Lung (tissue), 12 donors: ENCODE measurements around the gene GLIS1. TPM values are rescaled to one million over a fixed set of nuclear protein-coding genes. Genes with fewer than 3 reads are reported as not detected.

Experiments used
- ATAC-seq: fragments of 200-7000 bp; cut with Tn5 transposase; one replicate; pipeline ENCODE4 v1.9.1; 2020; ENCODE audit warnings: moderate number of reproducible peaks; ENCODE audit not compliant: insufficient read depth, low FRiP score
- DNase-seq, 3 donors: peaks; one replicate each; pipeline ENCODE4 v3.0.0-alpha.2; 2013 to 2017
- H3K27ac ChIP-seq, 2 donors: one replicate each; pipeline ENCODE4 v1.5.1; 2013; ENCODE audit warnings: mild to moderate bottlenecking in 2 of 2, moderate library complexity in 2 of 2, control low read depth in 1 of 2, inconsistent platforms in 1 of 2, low read depth in 1 of 2, low read length in 1 of 2
- H3K27me3 ChIP-seq, 3 donors: one replicate each; pipeline ENCODE4 v1.5.1; 2013; ENCODE audit warnings: low read length in 2 of 3; ENCODE audit not compliant: control insufficient read depth in 3 of 3, insufficient read depth in 3 of 3
- H3K36me3 ChIP-seq, 4 donors: one replicate each; pipeline ENCODE4 v1.5.1; 2013; ENCODE audit warnings: low read length in 4 of 4, mild to moderate bottlenecking in 1 of 4, moderate library complexity in 1 of 4; ENCODE audit not compliant: control insufficient read depth in 4 of 4, insufficient read depth in 4 of 4
- H3K4me1 ChIP-seq, 5 donors: one replicate each; pipeline ENCODE4 v1.5.1; 2013; ENCODE audit warnings: low read length in 5 of 5, mild to moderate bottlenecking in 2 of 5, moderate library complexity in 1 of 5; ENCODE audit not compliant: control insufficient read depth in 5 of 5, insufficient read depth in 5 of 5
- H3K4me3 ChIP-seq: one replicate; pipeline ENCODE4 v1.5.1; 2013; ENCODE audit warnings: mild to moderate bottlenecking, control low read depth, moderate library complexity
- H3K9ac ChIP-seq, 2 donors: one replicate each; pipeline ENCODE4 v1.5.1; 2013; ENCODE audit warnings: low read length in 2 of 2, control low read depth in 1 of 2; ENCODE audit not compliant: insufficient read depth in 1 of 2
- H3K9me3 ChIP-seq, 4 donors: one replicate each; pipeline ENCODE4 v1.5.1; 2013; ENCODE audit warnings: low read length in 3 of 4, mild to moderate bottlenecking in 1 of 4, moderate library complexity in 1 of 4; ENCODE audit not compliant: control insufficient read depth in 4 of 4, insufficient read depth in 3 of 4
- CTCF ChIP-seq: IDR thresholded peaks from 2 replicates; pipeline ENCODE4 v1.5.1; 2012; ENCODE audit warnings: mild to moderate bottlenecking; ENCODE audit errors: control extremely low read depth, extremely low read depth
- WGBS, 2 donors: extraction: QIAGEN DNeasy Blood & Tissue Kit; methylation state at CpG; one replicate each; pipeline ENCODE4 v1.1.7; 2013; 5-methylcytosine and 5-hydroxymethylcytosine counted together
- polyA plus RNA-seq, 2 donors: library from polyadenylated mRNA; stranded (reverse); fragments of 200-250 nt; gene quantifications; one replicate each; pipeline ENCODE4 v1.2.1, GENCODE V29; 2013
- total RNA-seq, 2 donors: library from RNA; depleted of rRNA in 1 of 2; stranded (reverse); fragments of >200 nt in 1 of 2; gene quantifications; one replicate each; pipeline ENCODE4 v1.2.1, GENCODE V29; 2014 to 2021
- donor health status: control.
- donor health status: control.
- donor health status: Bipolar disorder and iron deficiency.
- donor health status: healthy.
- donor health status: DM: yes; HTN: yes; CAD: no.

The GLIS1 gene
- total and polyA plus RNA-seq, 4 donors = 0.05 to 0.18 (median 0.17) TPM; not detected in 1

GRCh38 chr1:53690411-53690810 lies 48.6 kb downstream of the GLIS1 start:
- Histone ChIP-seq H3K27me3 (peaks cover 0 to 15% (median 2%) of the 10 kb centered on the region in 3 donors), H3K36me3 (no peaks in the 10 kb centered on the region), H3K9ac (no peak overlapping the region), H3K9me3 (no peaks in the 10 kb centered on the region), H3K4me1 (peaks cover 0 to 4% (median 0%) of the 10 kb centered on the region in 5 donors), H3K4me3 (no peak overlapping the region), H3K27ac (no peak overlapping the region)
- ATAC-seq (no peak), DNase-seq (no peak)
- WGBS, 2 donors = 87 to 91% methylated on average over 11 of the region's 11 CpGs
- no peak for TF ChIP-seq CTCF

GRCh38 chr1:53689736-53690326 lies 49.1 kb downstream of the GLIS1 start:
- peaks cover 0 to 21% (median 7%) of the 10 kb centered on the region in 3 donors for H3K27me3 ChIP-seq

GRCh38 chr1:53689223-53689622 lies 49.7 kb downstream of the GLIS1 start:
- DNase-seq (no peak), ATAC-seq (no peak)
- TF ChIP-seq CTCF = no peak
- Histone ChIP-seq H3K9me3 (peaks cover 0 to 2% (median 0%) of the 10 kb centered on the region in 4 donors), H3K4me3 (no peak overlapping the region), H3K9ac (no peak overlapping the region), H3K27ac (no peak overlapping the region), H3K36me3 (no peaks in the 10 kb centered on the region), H3K27me3 (peaks cover 0 to 25% (median 11%) of the 10 kb centered on the region in 3 donors), H3K4me1 (peaks cover 0 to 11% (median 0%) of the 10 kb centered on the region in 5 donors)
- 86 to 92% methylated on average over 4 of the region's 4 CpGs for WGBS, 2 donors

More at GRCh38 chr1:53689736-53690326, 49.1 kb downstream of the GLIS1 start:
- Histone ChIP-seq H3K27ac (no peak overlapping the region), H3K4me3 (no peak overlapping the region), H3K36me3 (no peaks in the 10 kb centered on the region), H3K9ac (no peak overlapping the region), H3K9me3 (peaks cover 0 to 2% (median 0%) of the 10 kb centered on the region in 4 donors), H3K4me1 (peaks cover 0 to 10% (median 0%) of the 10 kb centered on the region in 5 donors)
- no peak for TF ChIP-seq CTCF
- WGBS, 2 donors = 76 to 82% methylated on average over 12 of the region's 12 CpGs
- no peak for DNase-seq
- no peak for ATAC-seq
